DMS114 treated with DMSO at 0.1 percent for 48 hours (cell line): ENCODE results near the gene SETD2.
"Not testable (repeated sequence)": the region's sequence is repeated elsewhere in the genome, so short reads cannot be mapped to it uniquely, and the experiment has no call there.

Experiments
- DNase-seq: peaks from one replicate; lab custom pipeline; 2025; ENCODE audit not compliant: unreplicated experiment; lab: John Stamatoyannopoulos, UW

The SETD2 gene

DNA sequence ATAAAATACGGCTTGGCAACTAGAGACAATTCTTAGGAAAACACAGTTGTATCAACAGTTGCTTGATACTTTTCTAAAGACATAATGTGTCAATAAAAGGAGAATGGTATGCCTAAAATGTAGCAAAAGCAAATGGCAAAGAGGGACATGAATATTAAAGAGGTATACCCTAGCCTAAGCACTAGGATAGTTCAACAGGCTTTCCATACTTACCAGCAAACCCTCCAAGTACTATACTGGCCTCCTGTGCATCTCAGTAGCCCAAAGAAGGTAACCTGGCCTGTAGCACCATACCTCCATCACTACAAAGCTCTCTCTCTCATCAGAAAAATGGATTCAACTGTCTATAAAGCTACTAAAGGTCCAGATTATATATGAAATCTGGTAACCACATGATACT lies 7.5 kb downstream of the SETD2 start:
- no peak for DNase-seq

DNA sequence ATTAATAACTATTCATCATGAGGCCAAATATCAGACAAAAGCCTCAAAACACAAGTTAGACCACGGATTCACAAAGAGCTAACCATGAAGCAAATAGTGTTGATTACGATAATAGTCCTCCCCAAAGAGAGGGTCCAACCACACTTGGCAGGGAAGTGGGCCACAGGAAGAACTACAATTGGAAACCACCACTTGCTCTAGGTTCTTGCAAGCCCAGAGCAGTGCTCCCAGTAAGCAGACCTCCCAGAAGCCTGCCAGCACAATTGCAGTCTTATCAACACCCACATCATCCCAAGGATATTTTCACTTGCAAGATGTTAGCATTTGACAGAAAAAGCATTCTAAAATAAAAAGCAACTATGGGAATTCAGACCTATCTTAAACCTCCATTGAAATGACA lies 11.3 kb downstream of the SETD2 start:
- DNase-seq, result no peak

DNA sequence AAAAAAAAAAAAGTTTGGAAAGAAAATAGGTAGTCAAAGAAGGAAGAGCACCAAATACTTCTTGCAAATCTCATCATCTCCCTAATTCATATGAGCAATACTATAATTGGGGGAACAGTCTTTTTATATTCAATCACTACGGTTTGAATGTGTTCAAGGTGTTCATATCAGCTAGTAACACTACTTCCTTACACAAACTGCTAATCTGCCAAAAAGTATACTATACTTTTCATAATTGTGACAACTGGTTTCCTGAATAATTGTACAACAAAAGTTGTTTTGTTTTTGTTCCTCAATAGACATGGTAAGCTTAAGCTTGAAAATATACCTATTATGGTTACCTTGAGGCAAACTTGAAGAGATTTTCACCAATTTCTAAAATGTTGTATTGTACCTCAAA lies 12.1 kb downstream of the SETD2 start:
- no peak for DNase-seq

DNA sequence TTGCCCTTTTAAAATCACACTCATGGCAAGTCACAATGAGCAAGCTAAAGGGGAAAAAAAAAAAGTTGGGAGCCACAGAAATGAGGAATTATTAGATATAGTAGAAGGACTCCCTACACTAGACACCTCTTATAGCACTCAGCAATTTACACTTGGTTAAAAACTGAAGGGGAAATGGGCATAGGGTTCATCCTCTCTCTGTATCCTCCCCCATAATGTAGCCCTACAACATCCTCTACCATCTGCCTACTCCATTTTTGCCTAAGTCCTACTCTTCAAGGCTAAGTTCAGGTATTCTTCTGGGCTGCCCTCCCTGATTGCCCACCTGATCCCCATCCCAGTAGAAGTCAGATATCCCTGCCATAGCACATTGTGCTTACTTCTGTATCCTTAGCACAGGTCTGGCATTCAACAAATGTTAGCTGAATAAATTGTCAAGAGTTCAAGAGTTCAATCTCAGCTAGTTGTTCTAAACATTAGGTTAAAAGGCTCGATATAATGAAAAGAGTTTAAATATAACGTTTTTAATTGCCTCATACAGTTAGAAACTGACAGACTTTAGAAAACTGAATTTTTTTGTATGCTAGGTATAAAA lies 14.5 kb downstream of the SETD2 start:
- no peak for DNase-seq

DNA sequence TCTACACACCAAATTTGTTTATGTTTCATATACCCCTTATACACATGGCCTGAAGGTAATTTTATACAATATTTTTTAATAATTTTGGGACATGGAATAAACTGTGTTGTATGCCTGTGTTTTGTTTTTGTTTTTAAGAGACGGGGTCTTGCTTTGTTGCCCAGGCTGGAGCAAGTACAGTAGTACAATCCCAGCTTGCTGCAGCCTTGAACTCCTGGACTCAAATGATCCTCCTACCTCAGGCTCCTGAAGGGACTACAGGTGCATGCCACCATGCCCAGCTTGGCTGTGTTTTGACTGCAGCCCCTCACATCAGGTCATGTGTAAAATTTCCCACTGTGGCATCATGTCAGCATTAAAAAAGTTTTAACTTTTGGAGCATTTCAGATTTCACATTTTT lies 18.6 kb downstream of the SETD2 start:
- no peak for DNase-seq

DNA sequence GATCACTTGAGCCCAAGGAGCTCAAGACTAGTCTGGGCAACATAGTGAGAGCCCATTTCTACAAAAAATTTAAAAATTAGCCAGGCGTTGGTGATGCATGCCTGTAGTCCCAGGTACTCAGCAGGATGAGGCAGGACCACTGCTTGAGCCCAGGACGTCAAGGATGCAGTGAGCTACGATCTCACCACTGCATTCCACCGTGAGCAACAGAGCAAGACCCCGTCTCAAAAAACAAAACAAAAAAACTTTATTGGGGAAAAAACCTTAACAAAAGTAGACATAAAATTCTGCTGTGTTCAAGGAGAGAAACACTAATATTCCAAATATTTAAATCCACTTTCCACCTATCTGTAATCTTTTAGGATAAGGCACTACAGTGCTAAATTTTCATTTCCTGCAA lies 20.8 kb downstream of the SETD2 start:
- no peak for DNase-seq

DNA sequence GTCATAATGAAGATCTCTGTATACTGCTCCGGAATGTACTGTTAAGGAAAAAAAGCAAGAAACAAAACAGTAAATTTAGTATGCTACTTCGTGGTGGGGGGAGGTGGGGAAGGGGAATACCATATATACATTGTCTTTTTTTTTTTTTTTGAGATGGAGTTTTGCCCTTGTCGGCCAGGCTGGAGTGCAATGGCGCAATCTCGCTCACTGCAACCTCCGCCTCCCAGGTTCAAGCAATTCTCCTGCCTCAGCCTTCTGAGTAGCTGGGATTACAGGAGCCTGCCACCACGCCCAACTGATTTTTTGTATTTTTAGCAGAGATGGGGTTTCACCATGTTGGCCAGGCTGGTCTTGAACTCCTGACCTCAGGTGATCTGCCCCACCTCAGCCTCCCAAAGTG lies 21.4 kb downstream of the SETD2 start:
- DNase-seq, result not testable (repeated sequence)

DNA sequence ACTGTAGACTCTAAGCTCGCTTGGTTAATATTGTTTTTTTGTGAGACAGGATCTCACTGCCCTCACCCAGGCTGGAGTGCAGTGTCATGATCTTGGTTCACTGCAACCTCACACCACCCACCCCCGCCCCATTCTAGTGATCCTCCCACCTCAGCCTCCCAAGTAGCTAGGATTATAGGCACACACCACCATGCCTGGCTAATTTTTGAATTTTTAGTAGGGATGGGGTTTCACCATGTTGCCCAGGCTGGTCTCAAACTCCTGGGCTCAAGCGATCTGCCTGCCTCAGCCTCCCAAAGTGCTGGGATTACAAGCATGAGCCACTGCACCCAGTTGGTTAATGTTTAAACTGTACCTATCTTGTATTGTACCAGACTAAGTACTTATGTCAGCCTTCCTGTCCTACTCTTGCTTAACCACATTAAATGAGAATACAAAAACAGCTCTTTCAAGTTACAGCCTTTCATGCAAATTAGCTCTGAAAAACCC lies 22.9 kb downstream of the SETD2 start:
- DNase-seq, result not testable (repeated sequence)

DNA sequence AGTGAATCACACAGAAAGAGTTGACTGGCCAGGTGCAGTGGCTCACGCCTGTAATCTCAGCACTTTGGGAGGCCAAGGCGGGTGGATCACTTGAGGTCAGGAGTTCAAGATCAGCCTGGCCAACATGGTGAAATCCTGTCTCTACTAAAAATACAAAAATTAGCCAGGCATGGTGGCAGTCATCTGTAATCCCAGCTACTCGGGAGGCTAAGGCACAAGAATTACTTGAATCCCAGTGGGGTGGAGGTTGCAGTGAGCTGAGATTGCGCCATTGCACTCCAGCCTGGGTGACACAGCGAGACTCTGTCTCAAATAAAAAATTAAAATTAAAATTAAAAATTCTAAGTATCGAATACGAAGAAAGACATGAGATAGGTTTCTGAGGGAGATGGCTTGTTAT lies 23.4 kb downstream of the SETD2 start:
- not testable (repeated sequence) for DNase-seq

DNA sequence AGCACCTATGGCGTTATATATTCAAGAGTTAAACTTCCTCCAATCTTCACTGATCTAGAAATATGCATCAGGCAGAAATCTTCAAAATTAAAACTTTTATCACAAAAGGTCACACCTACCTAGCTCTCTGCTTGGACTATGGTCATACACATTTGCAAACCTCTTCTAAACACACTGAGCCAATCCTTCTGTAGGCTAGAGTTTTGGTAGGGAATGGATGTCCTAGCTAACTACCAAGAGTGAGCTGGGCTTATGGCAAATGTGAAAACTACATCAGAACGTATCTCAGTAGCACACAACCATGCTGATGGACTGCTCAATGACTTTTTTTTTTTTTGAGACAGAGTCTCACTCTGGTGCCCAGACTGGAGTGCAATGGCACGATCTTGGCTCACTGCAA lies 29.6 kb downstream of the SETD2 start:
- no peak for DNase-seq

DNA sequence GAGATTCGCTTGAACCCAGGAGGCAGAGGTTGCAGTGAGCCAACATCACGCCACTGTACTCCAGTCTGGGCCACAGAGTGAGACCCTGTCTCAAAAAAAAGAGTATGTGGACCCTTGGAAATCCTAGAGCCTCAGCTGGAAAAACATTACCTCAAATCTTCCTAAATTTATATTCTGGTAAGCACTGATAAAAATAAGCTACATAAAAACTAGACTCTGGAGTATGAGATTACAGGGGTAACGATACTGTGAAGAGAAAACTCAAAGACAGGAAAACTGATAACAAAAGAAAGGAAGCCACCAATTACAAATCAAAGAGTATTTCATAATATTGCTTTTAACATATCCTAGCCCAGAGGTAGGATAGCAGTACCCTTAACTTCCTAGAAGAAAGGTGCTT lies 30.3 kb downstream of the SETD2 start:
- DNase-seq, result no peak

DNA sequence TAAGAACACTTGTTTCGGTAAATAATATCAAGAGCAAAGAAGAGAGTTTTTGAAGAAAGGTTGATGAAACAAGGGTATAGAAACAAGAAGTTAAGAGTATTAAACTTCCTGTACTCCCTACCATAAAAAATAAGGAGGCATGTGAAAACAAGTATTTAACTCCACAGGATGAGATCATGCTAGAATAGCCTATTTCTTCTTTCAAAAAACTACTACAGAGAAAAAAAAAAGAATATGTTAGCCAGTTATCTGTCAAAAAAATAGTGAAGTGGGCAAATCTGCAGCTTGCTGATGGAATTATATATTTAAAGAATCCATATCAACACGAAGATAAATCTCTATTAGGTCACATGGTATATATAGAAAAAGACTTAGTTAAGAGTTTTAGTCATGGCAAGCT lies 33.4 kb downstream of the SETD2 start:
- DNase-seq, result no peak

DNA sequence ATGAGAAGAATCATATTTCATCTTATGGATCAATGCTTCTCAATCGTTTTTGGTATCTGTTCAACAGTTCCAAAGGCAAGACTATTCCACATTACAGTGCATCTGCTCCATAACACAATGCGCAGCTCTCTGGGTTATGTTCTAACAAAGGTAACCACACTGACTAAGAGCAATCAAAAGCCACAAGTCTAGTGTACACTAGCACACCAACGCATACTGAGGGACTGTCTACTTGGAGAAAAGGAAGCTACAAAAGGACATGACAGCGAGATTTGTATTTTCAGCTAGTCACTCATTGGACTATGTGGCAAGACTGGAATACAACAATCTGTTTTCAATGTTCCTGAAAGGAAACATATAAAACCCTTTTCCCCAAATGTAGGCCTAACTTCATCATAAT lies 35.8 kb downstream of the SETD2 start:
- DNase-seq, result no peak

DNA sequence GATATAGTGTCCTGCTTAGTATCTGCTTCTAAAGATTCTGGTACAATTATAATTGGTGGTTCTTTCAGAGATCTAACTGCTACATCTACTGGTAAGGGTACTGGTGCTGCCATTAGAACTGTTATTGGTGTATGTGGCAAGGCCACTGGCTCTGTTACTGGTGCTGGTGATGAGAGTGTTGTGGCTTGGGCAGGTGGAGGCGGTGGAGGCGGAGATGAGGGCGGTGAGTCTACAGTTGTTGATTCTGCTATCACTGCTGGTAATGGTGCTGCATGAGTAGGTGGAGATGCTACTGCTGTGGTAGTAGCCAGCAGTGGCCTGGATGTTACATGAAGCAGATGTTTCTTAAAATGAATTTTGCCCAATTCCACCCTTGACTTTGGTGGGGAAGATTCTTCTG lies 40.1 kb downstream of the SETD2 start:
- DNase-seq, result no peak

DNA sequence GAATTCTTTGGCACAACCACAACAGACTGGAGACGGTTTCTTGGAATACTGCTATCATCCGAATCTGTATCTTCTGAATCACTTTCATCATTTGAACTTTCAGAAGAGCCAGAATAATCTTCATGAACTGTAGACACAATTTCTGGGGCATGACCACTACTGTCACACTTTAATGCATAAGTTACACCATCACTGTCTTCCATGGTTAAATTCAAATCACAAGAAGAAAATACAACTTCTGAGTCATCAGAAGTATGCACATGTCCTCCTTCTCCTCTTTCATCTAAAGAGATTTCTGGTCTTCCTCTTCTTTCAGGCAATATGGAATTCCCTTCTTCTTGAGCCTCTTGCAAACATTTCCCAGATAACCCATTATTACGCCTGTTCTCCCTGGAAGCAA lies 42.5 kb downstream of the SETD2 start:
- no peak for DNase-seq

DNA sequence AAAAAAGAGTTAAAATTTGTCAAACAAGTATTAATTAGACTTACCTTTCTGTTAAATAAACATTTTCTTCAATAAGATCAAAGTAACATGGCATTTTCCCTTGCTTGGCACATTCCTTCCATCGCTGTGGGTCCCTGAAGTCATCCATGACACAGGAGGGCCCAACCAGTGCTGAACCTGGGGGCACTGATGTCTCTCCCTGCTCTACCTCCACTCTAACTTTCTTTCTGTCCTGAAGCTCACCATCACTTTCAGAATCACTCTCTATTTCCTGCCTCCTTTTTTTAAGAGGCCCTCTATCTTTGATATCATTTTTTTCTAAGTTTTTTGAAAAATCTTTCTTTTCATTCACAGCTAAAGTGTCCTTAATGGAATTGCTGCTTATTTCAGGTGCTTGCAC lies 43.8 kb downstream of the SETD2 start:
- no peak for DNase-seq

DNA sequence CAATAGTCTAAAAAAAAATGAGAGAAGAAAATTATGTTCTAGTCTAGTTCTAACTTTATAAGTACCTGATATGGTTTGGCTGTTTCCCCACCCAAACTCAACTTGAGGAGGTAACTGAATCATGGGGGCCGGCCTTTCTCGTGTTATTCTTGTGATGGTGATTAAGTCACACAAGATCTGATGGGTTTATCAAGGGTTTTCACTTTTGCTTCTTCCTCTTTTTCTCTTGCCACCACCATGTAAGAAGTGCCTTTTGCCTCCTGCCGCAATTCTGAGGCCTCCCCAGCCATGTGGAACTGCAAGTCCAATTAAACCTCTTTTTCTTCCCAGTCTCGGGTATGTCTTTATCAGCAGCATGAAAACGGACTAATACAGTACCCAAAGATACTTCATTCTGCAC lies 44.5 kb downstream of the SETD2 start:
- not testable (repeated sequence) for DNase-seq

DNA sequence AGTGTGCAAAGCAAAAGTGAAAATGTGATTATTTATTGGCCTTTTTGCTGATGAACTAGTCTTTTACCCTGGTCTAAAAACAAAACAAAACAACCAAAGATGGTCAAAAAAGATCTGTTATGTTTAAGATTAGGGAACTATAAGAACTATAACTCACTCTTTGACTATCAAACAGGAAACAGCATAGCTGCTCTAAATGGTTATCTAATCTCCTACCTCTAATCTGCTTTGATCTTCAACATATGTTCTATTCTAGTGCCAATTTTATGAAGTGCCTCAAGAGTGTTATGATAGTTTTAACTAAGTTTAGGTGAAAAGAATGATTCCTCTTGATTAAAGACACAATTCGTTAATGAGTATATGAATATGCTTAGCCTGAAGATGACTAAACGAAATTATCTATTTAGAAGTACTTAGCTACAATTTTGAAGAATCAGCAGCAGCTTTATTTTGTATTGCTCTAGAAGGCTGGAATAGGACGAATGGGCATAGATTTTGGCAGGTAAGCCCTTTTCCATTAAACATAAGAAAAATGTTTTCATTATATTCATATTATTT lies 46.0 kb downstream of the SETD2 start:
- DNase-seq, result no peak

DNA sequence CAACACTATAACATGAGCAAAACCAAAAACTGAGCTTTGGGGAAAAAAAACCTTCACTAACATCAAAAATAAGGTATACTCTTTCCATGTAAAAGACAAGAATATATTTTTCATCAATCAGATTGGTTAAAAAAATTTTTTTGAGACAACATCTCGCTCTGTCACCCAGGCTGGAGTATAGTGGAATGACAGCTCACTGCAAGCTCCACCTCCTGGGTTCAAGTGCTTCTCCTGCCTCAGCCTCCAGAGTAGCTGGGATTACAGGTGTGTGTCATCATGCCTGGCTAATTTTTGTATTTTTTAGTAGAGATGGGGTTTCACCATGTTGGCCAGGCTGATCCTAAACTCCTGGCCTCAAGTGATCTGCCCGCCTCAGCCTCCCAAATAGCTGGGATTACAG lies 48.4 kb downstream of the SETD2 start:
- DNase-seq, result not testable (repeated sequence)

DNA sequence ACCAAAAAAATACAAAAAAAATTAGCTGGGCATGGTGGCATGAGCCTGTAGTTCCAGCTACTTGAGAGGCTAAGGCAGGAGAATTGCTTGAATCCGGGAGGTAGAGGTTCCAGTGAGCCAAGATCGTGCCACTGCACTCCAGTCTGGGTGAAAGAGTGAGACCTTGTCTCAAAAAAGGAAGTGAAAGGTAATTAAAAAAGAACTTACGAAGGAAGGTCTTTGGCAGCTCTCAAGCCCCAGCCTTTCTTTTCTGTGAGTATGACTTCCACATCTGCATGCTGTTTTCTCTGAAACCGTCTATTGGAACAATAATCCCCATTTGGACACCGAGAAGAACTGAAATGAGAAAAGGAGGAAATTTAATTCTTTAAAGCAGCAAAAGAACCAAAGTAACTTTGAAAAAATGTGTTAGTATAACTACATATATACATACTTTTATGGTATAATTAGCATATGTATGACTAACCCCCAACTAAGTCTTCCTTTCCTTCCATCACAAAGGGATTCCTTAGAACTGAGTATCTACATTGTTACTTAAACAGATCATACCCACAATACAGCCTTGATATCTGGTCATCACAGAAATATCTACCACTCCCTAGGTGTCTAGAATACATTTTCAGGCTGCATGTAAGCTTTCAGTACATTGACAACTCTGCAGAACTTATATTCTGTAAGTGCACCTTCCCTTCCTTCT lies 50.1 kb downstream of the SETD2 start:
- DNase-seq, result no peak

DNA sequence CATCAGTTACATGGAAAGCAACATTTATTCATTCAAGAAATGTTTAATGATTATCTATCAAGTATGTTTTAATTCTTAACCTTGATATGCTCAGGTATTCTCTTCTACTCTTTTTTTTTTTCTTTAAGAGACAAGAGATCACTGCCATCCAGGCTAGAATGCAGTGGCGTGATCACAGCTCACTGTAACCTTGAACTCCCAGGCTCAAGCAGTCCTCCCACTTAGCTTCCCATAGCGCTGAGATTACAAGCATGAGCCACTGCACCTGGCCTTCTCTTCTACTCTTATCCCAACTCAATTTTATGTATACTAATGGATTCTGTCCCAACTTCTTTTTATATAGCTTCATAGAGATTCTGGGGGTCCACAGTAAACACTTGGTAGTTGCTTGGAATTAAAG lies 50.9 kb downstream of the SETD2 start:
- no peak for DNase-seq

DNA sequence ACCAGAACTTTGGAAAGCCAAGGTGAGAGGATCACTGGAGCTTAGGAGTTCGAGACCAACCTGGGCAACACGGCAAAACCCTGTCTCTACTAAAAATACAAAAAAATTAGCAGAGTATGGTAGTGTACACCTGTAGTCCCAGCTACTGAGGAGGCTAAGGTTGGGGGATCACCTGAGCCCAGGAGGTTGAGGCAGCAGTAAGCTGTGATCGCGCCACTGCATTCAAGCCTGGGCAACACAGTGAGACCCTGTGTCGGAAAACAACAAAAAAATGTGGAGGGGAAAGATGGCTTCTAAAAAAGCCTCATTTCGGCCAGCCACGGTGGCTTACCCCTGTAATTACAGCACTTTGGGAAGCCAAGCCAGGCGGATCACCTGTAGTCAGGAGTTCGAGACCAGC lies 54.5 kb downstream of the SETD2 start:
- no peak for DNase-seq

DNA sequence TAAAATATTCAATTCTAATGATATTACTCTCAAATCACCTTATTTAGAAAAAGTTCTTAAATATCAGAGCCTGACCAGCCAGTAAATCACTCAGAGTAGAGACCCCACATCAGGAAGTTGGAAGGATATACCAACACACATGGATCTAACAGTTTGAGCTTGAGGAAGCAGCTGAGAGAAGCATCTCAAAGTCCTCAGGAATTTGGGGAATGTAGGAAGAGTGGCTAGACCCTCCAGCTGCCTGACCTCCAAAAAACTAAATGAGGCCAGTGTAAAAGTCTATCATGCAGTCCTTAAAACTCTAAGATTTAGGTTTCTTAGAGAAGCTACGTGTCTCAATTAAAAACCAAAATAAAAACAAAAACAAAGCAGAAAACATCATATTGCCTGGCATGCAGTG lies 55.4 kb downstream of the SETD2 start:
- no peak for DNase-seq
